ENCODE results near the gene PITPNC1. TPM values are rescaled to one million over a fixed set of nuclear protein-coding genes. Genes with fewer than 3 reads are reported as not detected.
"Not testable (repeated sequence)": the region's sequence is repeated elsewhere in the genome, so short reads cannot be mapped to it uniquely, and the experiment has no call there.

The PITPNC1 gene
- total RNA-seq, 1 donor from 2014 or later, result 16.1 TPM

- no peak for DNase-seq (ENCODE audit: low read depth in 2 of 2)
These were observed 242.5 kb downstream of the PITPNC1 start for GRCh38 chr17:67619555-67619954.

- no peak for DNase-seq (ENCODE audit: low read depth in 2 of 2)
These were observed 243.0 kb downstream of the PITPNC1 start for GRCh38 chr17:67620088-67620487.

- no peak for DNase-seq (ENCODE audit: low read depth in 2 of 2)
These were observed 243.6 kb downstream of the PITPNC1 start for GRCh38 chr17:67620636-67621035.

GRCh38 chr17:67623767-67624166 lies 246.7 kb downstream of the PITPNC1 start:
- DNase-seq (ENCODE audit: low read depth in 2 of 2), result no peak

- DNase-seq (ENCODE audit: low read depth in 2 of 2), result no peak
These were observed 248.0 kb downstream of the PITPNC1 start for GRCh38 chr17:67624886-67625656.

- DNase-seq (ENCODE audit: low read depth in 2 of 2), result no peak
These were observed 248.9 kb downstream of the PITPNC1 start for GRCh38 chr17:67625971-67626370.

GRCh38 chr17:67628580-67629013 lies 251.5 kb downstream of the PITPNC1 start:
- peak in 1 of 2 donors; percentile 24 for DNase-seq (ENCODE audit: low read depth in 2 of 2)

GRCh38 chr17:67629971-67630320 lies 252.9 kb downstream of the PITPNC1 start:
- DNase-seq (ENCODE audit: low read depth in 2 of 2), result peak; percentile 44 to 64

- not testable (repeated sequence) for DNase-seq (ENCODE audit: low read depth in 2 of 2)
These were observed 253.8 kb downstream of the PITPNC1 start for GRCh38 chr17:67630836-67631235.

GRCh38 chr17:67632141-67632540 lies 255.1 kb downstream of the PITPNC1 start:
- DNase-seq (ENCODE audit: low read depth in 2 of 2), result no peak

- peak in 1 of 2 donors; percentile 94 for DNase-seq (ENCODE audit: low read depth in 2 of 2)
These were observed 256.7 kb downstream of the PITPNC1 start for GRCh38 chr17:67633751-67634211.

- DNase-seq (ENCODE audit: low read depth in 2 of 2), result no peak
These were observed 258.6 kb downstream of the PITPNC1 start for GRCh38 chr17:67635681-67636080.

GRCh38 chr17:67636312-67636711 lies 259.2 kb downstream of the PITPNC1 start:
- DNase-seq (ENCODE audit: low read depth in 2 of 2), result no peak

- DNase-seq (ENCODE audit: low read depth in 2 of 2), result no peak
These were observed 259.9 kb downstream of the PITPNC1 start for GRCh38 chr17:67636834-67637520.

GRCh38 chr17:67637901-67638641 lies 261.0 kb downstream of the PITPNC1 start:
- DNase-seq (ENCODE audit: low read depth in 2 of 2), result no peak

GRCh38 chr17:67638871-67639270 lies 261.8 kb downstream of the PITPNC1 start:
- DNase-seq (ENCODE audit: low read depth in 2 of 2), result no peak

- DNase-seq (ENCODE audit: low read depth in 2 of 2), result no peak
These were observed 262.5 kb downstream of the PITPNC1 start for GRCh38 chr17:67639555-67639954.

- no peak for DNase-seq (ENCODE audit: low read depth in 2 of 2)
These were observed 262.9 kb downstream of the PITPNC1 start for GRCh38 chr17:67639979-67640378.

GRCh38 chr17:67642488-67642887 lies 265.4 kb downstream of the PITPNC1 start:
- DNase-seq (ENCODE audit: low read depth in 2 of 2), result no peak

GRCh38 chr17:67644061-67644460 lies 267.0 kb downstream of the PITPNC1 start:
- no peak for DNase-seq (ENCODE audit: low read depth in 2 of 2)

GRCh38 chr17:67645195-67645594 lies 268.1 kb downstream of the PITPNC1 start:
- not testable (repeated sequence) for DNase-seq (ENCODE audit: low read depth in 2 of 2)

GRCh38 chr17:67646472-67646871 lies 269.4 kb downstream of the PITPNC1 start:
- no peak for DNase-seq (ENCODE audit: low read depth in 2 of 2)
